H1 (cell line): ENCODE results near the gene LRRC28. TPM values are rescaled to one million over a fixed set of nuclear protein-coding genes. Genes with fewer than 3 reads are reported as not detected.

Experiments used
- CTCF ChIA-PET: fragments of 300-600 bp; sonication (Branson Sonifier 250); formaldehyde crosslinking; loops from one replicate; lab custom pipeline; 2021; ENCODE audit not compliant: partially characterized antibody; lab: Charles Lee
- POLR2A ChIA-PET: fragments of 300-600 bp; sonication (Branson Sonifier 250); formaldehyde crosslinking; loops from one replicate; lab custom pipeline; 2021; ENCODE audit warnings: inconsistent platforms; ENCODE audit not compliant: partially characterized antibody; lab: Charles Lee
- DNase-seq, 2 experiments: peaks; one replicate each; pipeline versions ENCODE4 v3.0.0 to v3.0.0-alpha.2; 2010 to 2022; ENCODE audit warnings: low spot score in 2 of 2, low read depth in 1 of 2, mixed read lengths in 1 of 2
- FAIRE-seq: peaks from 2 replicates; lab custom pipeline; 2011; peaks lifted over from hg19 to GRCh38; lab: Jason Lieb, UNC
- H2AFZ ChIP-seq: 2 replicates; pipeline ENCODE4 v1.8.1; 2012; ENCODE audit warnings: low read length, inconsistent platforms
- H2AK5ac ChIP-seq: 2 replicates; pipeline ENCODE4 v1.6.1; 2013; ENCODE audit warnings: low read depth, low read length
- H2BK120ac ChIP-seq: replicated peaks from 2 replicates; pipeline ENCODE3; 2013; ENCODE audit warnings: low read depth, low read length, inconsistent platforms
- H2BK12ac ChIP-seq: 2 replicates; pipeline ENCODE4 v1.6.1; 2013; ENCODE audit warnings: low read depth, low read length
- H2BK15ac ChIP-seq: 2 replicates; pipeline ENCODE4 v1.6.1; 2013; ENCODE audit warnings: low read length
- H2BK20ac ChIP-seq: 2 replicates; pipeline ENCODE4 v1.6.1; 2013; ENCODE audit warnings: low read length
- H2BK5ac ChIP-seq: 2 replicates; pipeline ENCODE4 v1.6.1; 2013; ENCODE audit warnings: low read depth, low read length
- H3K14ac ChIP-seq: 2 replicates; pipeline ENCODE4 v1.6.1; 2013; ENCODE audit warnings: inconsistent platforms; ENCODE audit not compliant: insufficient read length
- H3K18ac ChIP-seq: 2 replicates; pipeline ENCODE4 v1.6.1; 2013; ENCODE audit warnings: low read length; ENCODE audit errors: extremely low read depth
- H3K23ac ChIP-seq: 2 replicates; pipeline ENCODE4 v1.6.1; 2013; ENCODE audit warnings: inconsistent platforms; ENCODE audit not compliant: insufficient read length
- H3K23me2 ChIP-seq: 2 replicates; pipeline ENCODE4 v1.6.1; 2013; ENCODE audit warnings: low read depth, low read length
- H3K27ac ChIP-seq: 2 replicates; pipeline ENCODE4 v1.6.1; 2011; ENCODE audit warnings: low read depth, low read length, inconsistent platforms
- H3K27me3 ChIP-seq, 4 experiments: replicated peaks in 1 of 4; 1 replicate in 1 of 4; 2 replicates in 3 of 4; pipeline versions ENCODE4 v1.6.1 to v1.8.1; 2011 to 2013; ENCODE audit warnings: low read length in 3 of 4, mild to moderate bottlenecking in 3 of 4, inconsistent platforms in 2 of 4, mixed read lengths in 2 of 4, moderate library complexity in 1 of 4; ENCODE audit not compliant: control insufficient read depth in 3 of 4, insufficient read depth in 3 of 4; ENCODE audit errors: extremely low read depth in 1 of 4
- H3K36me3 ChIP-seq, 4 experiments: 2 replicates each; pipeline versions ENCODE4 v1.6.1 to v1.8.1; 2011 to 2013; ENCODE audit warnings: mild to moderate bottlenecking in 4 of 4, low read length in 3 of 4, moderate library complexity in 2 of 4, control low read depth in 1 of 4, inconsistent platforms in 1 of 4; ENCODE audit not compliant: insufficient read depth in 4 of 4, control insufficient read depth in 2 of 4
- H3K4ac ChIP-seq: replicated peaks from 2 replicates; pipeline ENCODE3; 2013; ENCODE audit warnings: low read length, low read depth, mixed read lengths, inconsistent platforms; ENCODE audit not compliant: insufficient read length
- H3K4me1 ChIP-seq, 4 experiments: replicated peaks in 1 of 4; 1 replicate in 1 of 4; 2 replicates in 3 of 4; pipeline versions ENCODE4 v1.6.1 to v1.8.1; 2011 to 2013; ENCODE audit warnings: low read length in 3 of 4, inconsistent platforms in 2 of 4, mixed read lengths in 1 of 4; ENCODE audit not compliant: insufficient read depth in 4 of 4, control insufficient read depth in 3 of 4
- H3K4me2 ChIP-seq, 2 experiments: 2 replicates each; pipeline versions ENCODE4 v1.6.1 to v1.8.1; 2011 to 2013; ENCODE audit warnings: low read depth in 2 of 2, low read length in 2 of 2, control low read depth in 1 of 2, inconsistent platforms in 1 of 2, mild to moderate bottlenecking in 1 of 2; ENCODE audit not compliant: insufficient read depth in 1 of 2
- H3K4me3 ChIP-seq, 4 experiments: fragments of 200-600, 300-600 bp in 1 of 4; sonication (generic), shearing (Covaris generic), sonication (Bioruptor Twin) in 1 of 4; 2 replicates each; pipeline versions ENCODE4 v1.5.1 to v1.8.1; 2011 to 2016; ENCODE audit warnings: low read length in 4 of 4, low read depth in 3 of 4, control low read depth in 2 of 4, inconsistent platforms in 2 of 4, mild to moderate bottlenecking in 2 of 4, mixed read lengths in 1 of 4, moderate library complexity in 1 of 4; ENCODE audit not compliant: insufficient read depth in 2 of 4; ENCODE audit errors: extremely low read depth in 1 of 4
- H3K56ac ChIP-seq: replicated peaks from 2 replicates; pipeline ENCODE3; 2013; ENCODE audit warnings: low read depth, mild to moderate bottlenecking, mixed read lengths, low read length, inconsistent platforms; ENCODE audit not compliant: insufficient read length
- H3K79me1 ChIP-seq: 2 replicates; pipeline ENCODE4 v1.6.1; 2013; ENCODE audit warnings: low read depth, low read length, control low read depth
- H3K79me2 ChIP-seq, 2 experiments: 2 replicates each; pipeline versions ENCODE4 v1.6.1 to v1.8.1; 2012 to 2013; ENCODE audit warnings: low read length in 2 of 2, mild to moderate bottlenecking in 2 of 2, inconsistent platforms in 1 of 2; ENCODE audit not compliant: insufficient read depth in 2 of 2, control insufficient read depth in 1 of 2
- H3K9ac ChIP-seq, 4 experiments: replicated peaks in 1 of 4; 1 replicate in 1 of 4; 2 replicates in 3 of 4; pipeline versions ENCODE4 v1.6.1 to v1.8.1; 2011 to 2013; ENCODE audit warnings: low read depth in 3 of 4, low read length in 3 of 4, control low read depth in 2 of 4, mild to moderate bottlenecking in 2 of 4, moderate library complexity in 2 of 4, inconsistent platforms in 1 of 4; ENCODE audit errors: extremely low read depth in 1 of 4
- H3K9me3 ChIP-seq, 2 experiments: 2 replicates each; pipeline versions ENCODE4 v1.6.1 to v1.8.1; 2012 to 2013; ENCODE audit warnings: mild to moderate bottlenecking in 2 of 2, moderate library complexity in 2 of 2, control low read depth in 1 of 2, inconsistent platforms in 1 of 2, low read depth in 1 of 2, low read length in 1 of 2, mixed read lengths in 1 of 2; ENCODE audit not compliant: insufficient read depth in 2 of 2
- H4K20me1 ChIP-seq, 2 experiments: replicated peaks in 1 of 2; 2 replicates each; pipeline versions ENCODE3 to v1.8.1; 2011 to 2013; ENCODE audit warnings: inconsistent platforms in 2 of 2, low read length in 2 of 2, mild to moderate bottlenecking in 1 of 2; ENCODE audit not compliant: insufficient read depth in 2 of 2, control insufficient read depth in 1 of 2
- H4K5ac ChIP-seq: 2 replicates; pipeline ENCODE4 v1.6.1; 2013; ENCODE audit warnings: low read length, low read depth, mixed read lengths, inconsistent platforms; ENCODE audit not compliant: insufficient read length
- H4K8ac ChIP-seq: 2 replicates; pipeline ENCODE4 v1.8.0; 2013; ENCODE audit warnings: mild to moderate bottlenecking, moderate library complexity, low read length, inconsistent platforms; ENCODE audit not compliant: insufficient read depth; ENCODE audit errors: extremely low read depth
- H4K91ac ChIP-seq: replicated peaks from 2 replicates; pipeline ENCODE3; 2013; ENCODE audit warnings: low read length, mixed read lengths, inconsistent platforms; ENCODE audit not compliant: insufficient read length
- CBX5 ChIP-seq: fragments of 300-800, 300-1000 bp; sonication (generic); IDR thresholded peaks from 2 replicates; pipeline ENCODE4 v1.7.1; 2016; ENCODE audit warnings: antibody characterized with exemption, low read length, low read depth
- CEBPB ChIP-seq: IDR thresholded peaks from 2 replicates; pipeline ENCODE4 v1.6.1; 2012; ENCODE audit warnings: low read depth, low read length
- EGR1 ChIP-seq: IDR thresholded peaks from 2 replicates; pipeline ENCODE4 v1.6.1; 2011; ENCODE audit warnings: low read depth, low read length, borderline replicate concordance
- RFX5 ChIP-seq: IDR thresholded peaks from 2 replicates; pipeline ENCODE4 v1.6.1; 2011; ENCODE audit warnings: low read depth, low read length, improper control_type of control experiment, borderline replicate concordance
- TAF1 ChIP-seq: IDR thresholded peaks from 2 replicates; pipeline ENCODE4 v1.6.1; 2011; ENCODE audit warnings: mild to moderate bottlenecking, low read depth, low read length
- WGBS, 2 experiments: shearing (Covaris generic) in 1 of 2; methylation state at CpG; one replicate each; pipeline versions ENCODE4 v1.1.6 to v1.1.7; 2013 to 2015; ENCODE audit warnings: low lambda C conversion rate in 2 of 2, mixed read lengths in 2 of 2, inconsistent platforms in 1 of 2, low coverage in 1 of 2, missing lambda C conversion rate in 1 of 2; ENCODE audit not compliant: insufficient replicate concordance in 2 of 2, insufficient coverage in 1 of 2, insufficient read length in 1 of 2; ENCODE audit errors: extremely low coverage in 1 of 2, missing lambda C conversion rate in 1 of 2; 5-methylcytosine and 5-hydroxymethylcytosine counted together
- polyA plus RNA-seq, 7 experiments: library from polyadenylated mRNA; depleted of rRNA in 3 of 7; stranded (reverse) in 5 of 7; unstranded in 2 of 7; fragments of >200 nt in 5 of 7; fragments of 200-250 nt in 2 of 7; gene quantifications; 1 replicate in 5 of 7; 2 replicates in 1 of 7; 4 replicates in 1 of 7; pipeline versions ENCODE4 v1.2.1 to v1.2.3, GENCODE V29; 2011 to 2013; ENCODE audit warnings: missing spikeins in 2 of 7, mixed read lengths in 2 of 7
- total RNA-seq: library from RNA; stranded (reverse); fragmentation: NEBNext Ultra II Directional; extraction: Animal tissue kit (Norgen Biotek cat#: 25700); gene quantifications from 2 replicates; pipeline ENCODE4 v1.2.1, GENCODE V29; 2021
- TF ChIP-seq, protein P1 (sequence below), 3 experiments: IDR thresholded peaks; 1 replicate in 2 of 3; 2 replicates in 1 of 3; pipeline versions ENCODE4 v1.5.1 to v1.6.1; 2011; ENCODE audit warnings: low read length in 3 of 3, mild to moderate bottlenecking in 3 of 3, inconsistent platforms in 2 of 3, low read depth in 1 of 3, moderate library complexity in 1 of 3; ENCODE audit not compliant: insufficient read depth in 1 of 3; ENCODE audit errors: control extremely low read depth in 1 of 3

LRRC28 gene
- total and polyA plus RNA-seq, 2 of the 8 experiments (the other 6 are each of a cell fraction or from before 2014, with no cell fraction given), result 20.2 to 23.3 TPM

DNA sequence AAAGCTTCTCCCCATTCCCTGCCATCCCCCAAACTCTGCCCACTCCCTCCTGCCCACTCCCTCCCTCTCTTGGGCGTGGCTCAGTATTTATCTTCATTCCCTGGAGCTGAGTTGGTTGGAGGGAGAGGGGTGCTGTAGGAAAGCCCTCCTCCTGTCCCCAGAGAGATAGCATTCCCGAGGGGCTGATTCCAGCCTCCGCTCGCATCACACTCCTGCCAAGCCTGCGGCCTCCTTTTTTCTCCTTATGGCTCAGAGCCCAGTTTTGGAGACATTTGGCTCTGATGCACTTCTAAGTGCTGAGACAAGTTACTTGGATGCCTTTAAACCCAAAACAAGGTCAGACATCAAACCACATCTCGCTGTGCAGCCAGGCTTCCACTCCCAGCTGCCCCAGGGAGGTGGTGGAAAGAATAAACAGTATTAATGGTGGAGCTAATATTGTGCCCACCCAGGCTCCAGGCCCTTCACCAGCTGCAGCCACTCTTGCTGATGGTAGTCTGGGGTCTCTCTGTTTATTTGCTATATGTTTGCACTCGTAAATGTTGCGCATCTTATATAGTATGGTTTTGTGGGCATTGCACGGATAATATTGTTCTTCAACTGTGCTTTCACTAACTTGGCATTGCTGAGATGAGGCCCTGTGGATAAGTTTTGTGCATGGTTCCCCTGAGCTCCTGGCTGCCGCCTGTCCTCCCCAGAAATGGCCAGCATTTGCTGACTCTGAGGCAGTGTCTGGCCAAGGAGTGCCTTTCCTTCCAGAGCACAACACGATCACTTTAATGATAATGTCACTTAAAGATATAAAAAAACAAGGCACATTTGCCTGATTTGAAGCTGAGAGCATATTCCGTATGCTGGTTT lies 157.2 kb downstream of the LRRC28 start:
- H3K14ac ChIP-seq, result no peak overlapping the region
- no peak overlapping the region for H3K4me2 ChIP-seq
- no peak for TF ChIP-seq TAF1
- no peak for TF ChIP-seq EGR1
- no peak for TF ChIP-seq CBX5
- TF ChIP-seq, protein P1, sequence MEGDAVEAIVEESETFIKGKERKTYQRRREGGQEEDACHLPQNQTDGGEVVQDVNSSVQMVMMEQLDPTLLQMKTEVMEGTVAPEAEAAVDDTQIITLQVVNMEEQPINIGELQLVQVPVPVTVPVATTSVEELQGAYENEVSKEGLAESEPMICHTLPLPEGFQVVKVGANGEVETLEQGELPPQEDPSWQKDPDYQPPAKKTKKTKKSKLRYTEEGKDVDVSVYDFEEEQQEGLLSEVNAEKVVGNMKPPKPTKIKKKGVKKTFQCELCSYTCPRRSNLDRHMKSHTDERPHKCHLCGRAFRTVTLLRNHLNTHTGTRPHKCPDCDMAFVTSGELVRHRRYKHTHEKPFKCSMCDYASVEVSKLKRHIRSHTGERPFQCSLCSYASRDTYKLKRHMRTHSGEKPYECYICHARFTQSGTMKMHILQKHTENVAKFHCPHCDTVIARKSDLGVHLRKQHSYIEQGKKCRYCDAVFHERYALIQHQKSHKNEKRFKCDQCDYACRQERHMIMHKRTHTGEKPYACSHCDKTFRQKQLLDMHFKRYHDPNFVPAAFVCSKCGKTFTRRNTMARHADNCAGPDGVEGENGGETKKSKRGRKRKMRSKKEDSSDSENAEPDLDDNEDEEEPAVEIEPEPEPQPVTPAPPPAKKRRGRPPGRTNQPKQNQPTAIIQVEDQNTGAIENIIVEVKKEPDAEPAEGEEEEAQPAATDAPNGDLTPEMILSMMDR (IDR thresholded peaks at IDR 0.05; ENCODE audit: control extremely low read depth in 1 of 3, insufficient read depth in 1 of 3, low read depth in 1 of 3, low read length in 3 of 3), result no peak
- no peak for TF ChIP-seq CEBPB
- TF ChIP-seq RFX5, result no peak
- H4K5ac ChIP-seq, result no peak overlapping the region
- no peaks in the 10 kb centered on the region for H3K79me2 ChIP-seq
- H2AK5ac ChIP-seq, result no peak overlapping the region
- H3K18ac ChIP-seq, result no peak overlapping the region
- H4K8ac ChIP-seq, result no peak overlapping the region
- FAIRE-seq (no peak), DNase-seq (no peak)
- no peaks in the 10 kb centered on the region for H3K79me1 ChIP-seq
- H3K27me3 ChIP-seq, result no peaks in the 10 kb centered on the region
- no peak overlapping the region for H3K27ac ChIP-seq
- no peaks in the 10 kb centered on the region for H3K36me3 ChIP-seq
- WGBS, 2 experiments, result 76% methylated on average over 12 of the region's 12 CpGs; no CpG with 5 or more reads in 1 of the 2 experiments
- no peaks in the 10 kb centered on the region for H4K20me1 ChIP-seq
- H3K9me3 ChIP-seq, result no peaks in the 10 kb centered on the region
- H2BK15ac ChIP-seq, result no peak overlapping the region
- no peak overlapping the region for H2AFZ ChIP-seq
- H2BK5ac ChIP-seq, result no peak overlapping the region
- no peak overlapping the region for H3K4ac ChIP-seq
- H2BK120ac ChIP-seq, result no peak overlapping the region
- POLR2A ChIA-PET, result no interaction called here
- CTCF ChIA-PET, result interaction anchor here (0.8 to 4.3 kb wide), 41 partner anchors 8 to 321 kb away, joined by 3 to 53 read pairs (median 4); partner anchors contain the start of gene SYNM
- H3K23me2 ChIP-seq, result no peaks in the 10 kb centered on the region
- H3K9ac ChIP-seq, result no peak overlapping the region
- no peak overlapping the region for H3K23ac ChIP-seq
- H3K4me3 ChIP-seq, result no peak overlapping the region
- H2BK12ac ChIP-seq, result no peak overlapping the region
- H2BK20ac ChIP-seq, result no peak overlapping the region
- no peak overlapping the region for H3K56ac ChIP-seq
- H3K4me1 ChIP-seq, result peaks cover 0 to 3% (median 0%) of the 10 kb centered on the region in 4 experiments; a peak in 1 of 7 replicates
- no peak overlapping the region for H4K91ac ChIP-seq
